ENCODE measurements around the gene STRIP1.

STRIP1 gene

GRCh38 chr1:110049801-110050601 is 15.6 kb downstream of the STRIP1 start:
- no peak for DNase-seq (ENCODE audit: low read depth in 1 of 2, low spot score in 1 of 2)

- no peak for DNase-seq (ENCODE audit: low read depth in 1 of 2, low spot score in 1 of 2)
Observed at GRCh38 chr1:110050602-110051261, 16.3 kb downstream of the STRIP1 start.

GRCh38 chr1:110051262-110051648 is 16.8 kb downstream of the STRIP1 start:
- DNase-seq (ENCODE audit: low read depth in 1 of 2, low spot score in 1 of 2): no peak

GRCh38 chr1:110053552-110054428 is 19.4 kb downstream of the STRIP1 start:
- DNase-seq (ENCODE audit: low read depth in 1 of 2, low spot score in 1 of 2): peak; percentile 23 to 65

GRCh38 chr1:110055493-110056284 is 21.3 kb downstream of the STRIP1 start:
- no peak for DNase-seq (ENCODE audit: low read depth in 1 of 2, low spot score in 1 of 2)

- no peak for DNase-seq (ENCODE audit: low read depth in 1 of 2, low spot score in 1 of 2)
Observed at GRCh38 chr1:110056285-110056683, 21.9 kb downstream of the STRIP1 start.

DNA sequence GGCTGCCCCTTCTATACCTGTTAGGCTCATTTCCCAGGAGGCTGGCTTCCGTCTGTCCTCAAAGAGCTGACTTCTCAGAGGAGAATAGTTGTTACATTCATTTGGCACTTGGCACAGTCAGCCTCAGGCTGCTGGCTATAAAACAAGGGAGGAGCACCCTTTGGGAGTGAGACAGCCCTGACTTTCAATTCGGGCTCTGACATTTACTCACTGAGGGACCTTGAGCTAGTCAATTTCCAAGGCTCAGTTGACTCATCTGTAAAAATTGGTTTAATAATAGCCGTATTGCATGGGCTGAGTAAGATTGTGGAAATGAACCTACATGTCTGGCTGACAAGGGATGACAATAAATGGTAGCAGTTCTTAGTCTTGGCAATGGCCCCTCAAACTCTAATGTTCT is 22.4 kb downstream of the STRIP1 start:
- no peak for DNase-seq (ENCODE audit: low read depth in 1 of 2, low spot score in 1 of 2)

DNA sequence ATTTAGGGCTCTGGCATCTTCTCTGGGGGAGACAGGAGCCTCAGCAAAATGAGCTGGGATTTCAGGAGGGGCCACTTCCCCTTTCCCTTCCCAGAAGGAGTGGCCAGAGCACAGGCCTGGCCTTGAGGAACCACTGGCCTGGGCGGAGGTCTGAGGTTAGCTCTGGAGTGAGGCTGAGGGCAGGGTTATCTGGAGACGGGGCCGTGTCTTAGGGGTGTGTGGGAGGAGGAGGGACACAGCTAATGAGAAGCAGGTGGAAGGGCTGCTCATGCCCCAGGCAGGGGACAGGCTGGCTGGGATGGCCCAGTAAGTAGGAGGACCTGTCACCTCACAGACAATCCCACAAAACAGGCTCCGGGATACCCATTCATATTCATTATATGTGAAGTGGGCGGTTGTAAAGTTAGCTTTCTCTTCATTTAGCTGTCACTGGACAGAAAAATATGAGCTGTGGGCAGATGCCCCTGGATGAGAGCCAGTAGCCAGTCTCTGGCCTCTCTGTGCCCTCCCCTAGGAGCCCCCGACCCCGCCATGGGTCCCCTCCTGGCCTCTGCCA is 23.6 kb downstream of the STRIP1 start:
- no peak for DNase-seq (ENCODE audit: low read depth in 1 of 2, low spot score in 1 of 2)

DNA sequence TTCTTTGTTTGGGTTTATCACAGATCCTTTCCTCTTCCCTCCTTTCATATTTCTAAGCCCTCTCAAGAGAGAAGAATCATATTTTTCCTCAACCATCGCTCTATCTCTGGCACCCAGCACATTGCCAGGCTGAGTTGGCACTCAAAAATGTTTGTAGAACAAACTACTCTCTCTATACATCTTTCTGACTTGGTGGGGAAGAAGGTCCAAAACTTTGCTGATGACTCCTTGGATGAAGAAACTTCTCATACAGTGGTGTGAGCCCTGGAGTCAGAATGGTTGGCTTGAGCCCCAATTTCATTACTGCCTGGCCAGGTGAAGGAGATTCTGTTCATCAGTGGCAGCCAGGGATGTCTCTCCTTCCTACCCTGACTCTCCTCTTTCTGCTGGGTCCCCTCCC is 24.2 kb downstream of the STRIP1 start:
- DNase-seq (ENCODE audit: low read depth in 1 of 2, low spot score in 1 of 2): no peak

GRCh38 chr1:110059133-110059863 is 24.9 kb downstream of the STRIP1 start:
- DNase-seq (ENCODE audit: low read depth in 1 of 2, low spot score in 1 of 2): no peak

- DNase-seq (ENCODE audit: low read depth in 1 of 2, low spot score in 1 of 2): peak; percentile 32 to 68
Observed at GRCh38 chr1:110060034-110060661, 25.7 kb downstream of the STRIP1 start.

- DNase-seq (ENCODE audit: low read depth in 1 of 2, low spot score in 1 of 2): no peak
Observed at GRCh38 chr1:110060662-110061060, 26.2 kb downstream of the STRIP1 start.

- DNase-seq (ENCODE audit: low read depth in 1 of 2, low spot score in 1 of 2): no peak
Observed at GRCh38 chr1:110061341-110061740, 26.9 kb downstream of the STRIP1 start.

GRCh38 chr1:110062612-110063011 is 28.2 kb downstream of the STRIP1 start:
- DNase-seq (ENCODE audit: low read depth in 1 of 2, low spot score in 1 of 2): no peak

DNA sequence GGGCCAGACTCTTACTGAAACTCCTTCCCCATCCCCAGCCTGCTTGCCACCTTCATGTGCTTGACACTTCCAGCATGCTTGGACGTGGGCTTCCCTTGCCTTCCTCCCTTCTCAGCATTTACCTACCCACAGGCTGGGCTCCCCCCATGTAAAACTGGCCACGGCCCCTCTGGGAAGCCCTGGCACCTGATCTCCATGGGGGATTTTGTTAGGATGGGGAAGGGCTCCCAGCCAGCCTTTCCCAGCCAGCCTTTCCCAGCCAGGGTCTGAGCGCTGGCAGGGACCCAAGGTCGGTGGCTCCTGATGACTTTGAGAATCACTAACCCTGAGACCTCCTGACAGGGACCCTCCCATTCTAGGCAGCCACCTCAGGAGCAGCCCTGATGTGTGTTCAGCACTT is 29.4 kb downstream of the STRIP1 start:
- DNase-seq (ENCODE audit: low read depth in 1 of 2, low spot score in 1 of 2): no peak

GRCh38 chr1:110064576-110065337 is 30.3 kb downstream of the STRIP1 start:
- DNase-seq (ENCODE audit: low read depth in 1 of 2, low spot score in 1 of 2): no peak

GRCh38 chr1:110065841-110066240 is 31.4 kb downstream of the STRIP1 start:
- DNase-seq (ENCODE audit: low read depth in 1 of 2, low spot score in 1 of 2): no peak

- no peak for DNase-seq (ENCODE audit: low read depth in 1 of 2, low spot score in 1 of 2)
Observed at GRCh38 chr1:110067479-110067892, 33.1 kb downstream of the STRIP1 start.

All from stimulated activated CD4-positive, alpha-beta T cell treated with anti-CD3 and anti-CD28 coated beads, Interleukin-15, amount 100 ng/mL, for 1 hour (primary cell).